H1 (cell line): Measurements from ENCODE around the gene S1PR3. TPM values are rescaled to one million over a fixed set of nuclear protein-coding genes. Genes with fewer than 3 reads are reported as not detected.

ENCODE experiments used
- CTCF ChIA-PET: fragments of 300-600 bp; sonication (Branson Sonifier 250); formaldehyde crosslinking; loops from one replicate; lab custom pipeline; 2021; ENCODE audit not compliant: partially characterized antibody; lab: Charles Lee
- POLR2A ChIA-PET: fragments of 300-600 bp; sonication (Branson Sonifier 250); formaldehyde crosslinking; loops from one replicate; lab custom pipeline; 2021; ENCODE audit warnings: inconsistent platforms; ENCODE audit not compliant: partially characterized antibody; lab: Charles Lee
- DNase-seq, 2 experiments: peaks; one replicate each; pipeline versions ENCODE4 v3.0.0 to v3.0.0-alpha.2; 2010 to 2022; ENCODE audit warnings: low spot score in 2 of 2, low read depth in 1 of 2, mixed read lengths in 1 of 2
- FAIRE-seq: peaks from 2 replicates; lab custom pipeline; 2011; peaks lifted over from hg19 to GRCh38; lab: Jason Lieb, UNC
- H2AFZ ChIP-seq: 2 replicates; pipeline ENCODE4 v1.8.1; 2012; ENCODE audit warnings: low read length, inconsistent platforms
- H2AK5ac ChIP-seq: 2 replicates; pipeline ENCODE4 v1.6.1; 2013; ENCODE audit warnings: low read depth, low read length
- H2BK120ac ChIP-seq: replicated peaks from 2 replicates; pipeline ENCODE3; 2013; ENCODE audit warnings: low read depth, low read length, inconsistent platforms
- H2BK12ac ChIP-seq: 2 replicates; pipeline ENCODE4 v1.6.1; 2013; ENCODE audit warnings: low read depth, low read length
- H2BK15ac ChIP-seq: 2 replicates; pipeline ENCODE4 v1.6.1; 2013; ENCODE audit warnings: low read length
- H2BK20ac ChIP-seq: 2 replicates; pipeline ENCODE4 v1.6.1; 2013; ENCODE audit warnings: low read length
- H2BK5ac ChIP-seq: 2 replicates; pipeline ENCODE4 v1.6.1; 2013; ENCODE audit warnings: low read depth, low read length
- H3K14ac ChIP-seq: 2 replicates; pipeline ENCODE4 v1.6.1; 2013; ENCODE audit warnings: inconsistent platforms; ENCODE audit not compliant: insufficient read length
- H3K18ac ChIP-seq: 2 replicates; pipeline ENCODE4 v1.6.1; 2013; ENCODE audit warnings: low read length; ENCODE audit errors: extremely low read depth
- H3K23ac ChIP-seq: 2 replicates; pipeline ENCODE4 v1.6.1; 2013; ENCODE audit warnings: inconsistent platforms; ENCODE audit not compliant: insufficient read length
- H3K23me2 ChIP-seq: 2 replicates; pipeline ENCODE4 v1.6.1; 2013; ENCODE audit warnings: low read depth, low read length
- H3K27ac ChIP-seq: 2 replicates; pipeline ENCODE4 v1.6.1; 2011; ENCODE audit warnings: low read depth, low read length, inconsistent platforms
- H3K27me3 ChIP-seq, 4 experiments: replicated peaks in 1 of 4; 1 replicate in 1 of 4; 2 replicates in 3 of 4; pipeline versions ENCODE4 v1.6.1 to v1.8.1; 2011 to 2013; ENCODE audit warnings: low read length in 3 of 4, mild to moderate bottlenecking in 3 of 4, inconsistent platforms in 2 of 4, mixed read lengths in 2 of 4, moderate library complexity in 1 of 4; ENCODE audit not compliant: control insufficient read depth in 3 of 4, insufficient read depth in 3 of 4; ENCODE audit errors: extremely low read depth in 1 of 4
- H3K36me3 ChIP-seq, 4 experiments: 2 replicates each; pipeline versions ENCODE4 v1.6.1 to v1.8.1; 2011 to 2013; ENCODE audit warnings: mild to moderate bottlenecking in 4 of 4, low read length in 3 of 4, moderate library complexity in 2 of 4, control low read depth in 1 of 4, inconsistent platforms in 1 of 4; ENCODE audit not compliant: insufficient read depth in 4 of 4, control insufficient read depth in 2 of 4
- H3K4ac ChIP-seq: replicated peaks from 2 replicates; pipeline ENCODE3; 2013; ENCODE audit warnings: low read length, low read depth, mixed read lengths, inconsistent platforms; ENCODE audit not compliant: insufficient read length
- H3K4me1 ChIP-seq, 4 experiments: replicated peaks in 1 of 4; 1 replicate in 1 of 4; 2 replicates in 3 of 4; pipeline versions ENCODE4 v1.6.1 to v1.8.1; 2011 to 2013; ENCODE audit warnings: low read length in 3 of 4, inconsistent platforms in 2 of 4, mixed read lengths in 1 of 4; ENCODE audit not compliant: insufficient read depth in 4 of 4, control insufficient read depth in 3 of 4
- H3K4me2 ChIP-seq, 2 experiments: 2 replicates each; pipeline versions ENCODE4 v1.6.1 to v1.8.1; 2011 to 2013; ENCODE audit warnings: low read depth in 2 of 2, low read length in 2 of 2, control low read depth in 1 of 2, inconsistent platforms in 1 of 2, mild to moderate bottlenecking in 1 of 2; ENCODE audit not compliant: insufficient read depth in 1 of 2
- H3K4me3 ChIP-seq, 4 experiments: fragments of 200-600, 300-600 bp in 1 of 4; sonication (generic), shearing (Covaris generic), sonication (Bioruptor Twin) in 1 of 4; 2 replicates each; pipeline versions ENCODE4 v1.5.1 to v1.8.1; 2011 to 2016; ENCODE audit warnings: low read length in 4 of 4, low read depth in 3 of 4, control low read depth in 2 of 4, inconsistent platforms in 2 of 4, mild to moderate bottlenecking in 2 of 4, mixed read lengths in 1 of 4, moderate library complexity in 1 of 4; ENCODE audit not compliant: insufficient read depth in 2 of 4; ENCODE audit errors: extremely low read depth in 1 of 4
- H3K56ac ChIP-seq: replicated peaks from 2 replicates; pipeline ENCODE3; 2013; ENCODE audit warnings: low read depth, mild to moderate bottlenecking, mixed read lengths, low read length, inconsistent platforms; ENCODE audit not compliant: insufficient read length
- H3K79me1 ChIP-seq: 2 replicates; pipeline ENCODE4 v1.6.1; 2013; ENCODE audit warnings: low read depth, low read length, control low read depth
- H3K79me2 ChIP-seq, 2 experiments: 2 replicates each; pipeline versions ENCODE4 v1.6.1 to v1.8.1; 2012 to 2013; ENCODE audit warnings: low read length in 2 of 2, mild to moderate bottlenecking in 2 of 2, inconsistent platforms in 1 of 2; ENCODE audit not compliant: insufficient read depth in 2 of 2, control insufficient read depth in 1 of 2
- H3K9ac ChIP-seq, 4 experiments: replicated peaks in 1 of 4; 1 replicate in 1 of 4; 2 replicates in 3 of 4; pipeline versions ENCODE4 v1.6.1 to v1.8.1; 2011 to 2013; ENCODE audit warnings: low read depth in 3 of 4, low read length in 3 of 4, control low read depth in 2 of 4, mild to moderate bottlenecking in 2 of 4, moderate library complexity in 2 of 4, inconsistent platforms in 1 of 4; ENCODE audit errors: extremely low read depth in 1 of 4
- H3K9me3 ChIP-seq, 2 experiments: 2 replicates each; pipeline versions ENCODE4 v1.6.1 to v1.8.1; 2012 to 2013; ENCODE audit warnings: mild to moderate bottlenecking in 2 of 2, moderate library complexity in 2 of 2, control low read depth in 1 of 2, inconsistent platforms in 1 of 2, low read depth in 1 of 2, low read length in 1 of 2, mixed read lengths in 1 of 2; ENCODE audit not compliant: insufficient read depth in 2 of 2
- H4K20me1 ChIP-seq, 2 experiments: replicated peaks in 1 of 2; 2 replicates each; pipeline versions ENCODE3 to v1.8.1; 2011 to 2013; ENCODE audit warnings: inconsistent platforms in 2 of 2, low read length in 2 of 2, mild to moderate bottlenecking in 1 of 2; ENCODE audit not compliant: insufficient read depth in 2 of 2, control insufficient read depth in 1 of 2
- H4K5ac ChIP-seq: 2 replicates; pipeline ENCODE4 v1.6.1; 2013; ENCODE audit warnings: low read length, low read depth, mixed read lengths, inconsistent platforms; ENCODE audit not compliant: insufficient read length
- H4K8ac ChIP-seq: 2 replicates; pipeline ENCODE4 v1.8.0; 2013; ENCODE audit warnings: mild to moderate bottlenecking, moderate library complexity, low read length, inconsistent platforms; ENCODE audit not compliant: insufficient read depth; ENCODE audit errors: extremely low read depth
- H4K91ac ChIP-seq: replicated peaks from 2 replicates; pipeline ENCODE3; 2013; ENCODE audit warnings: low read length, mixed read lengths, inconsistent platforms; ENCODE audit not compliant: insufficient read length
- EGR1 ChIP-seq: IDR thresholded peaks from 2 replicates; pipeline ENCODE4 v1.6.1; 2011; ENCODE audit warnings: low read depth, low read length, borderline replicate concordance
- EZH2 ChIP-seq: fragments of 200-600 bp; sonication (generic); IDR thresholded peaks from 2 replicates; pipeline ENCODE4 v1.7.1; 2012; ENCODE audit warnings: low read depth, mild to moderate bottlenecking, moderate library complexity, low read length, inconsistent platforms; ENCODE audit not compliant: severe bottlenecking
- SP2 ChIP-seq: IDR thresholded peaks from 2 replicates; pipeline ENCODE4 v1.6.1; 2012; ENCODE audit warnings: mild to moderate bottlenecking, low read length, inconsistent platforms
- WGBS, 2 experiments: shearing (Covaris generic) in 1 of 2; methylation state at CpG; one replicate each; pipeline versions ENCODE4 v1.1.6 to v1.1.7; 2013 to 2015; ENCODE audit warnings: low lambda C conversion rate in 2 of 2, mixed read lengths in 2 of 2, inconsistent platforms in 1 of 2, low coverage in 1 of 2, missing lambda C conversion rate in 1 of 2; ENCODE audit not compliant: insufficient replicate concordance in 2 of 2, insufficient coverage in 1 of 2, insufficient read length in 1 of 2; ENCODE audit errors: extremely low coverage in 1 of 2, missing lambda C conversion rate in 1 of 2; 5-methylcytosine and 5-hydroxymethylcytosine counted together
- polyA plus RNA-seq, 7 experiments: library from polyadenylated mRNA; depleted of rRNA in 3 of 7; stranded (reverse) in 5 of 7; unstranded in 2 of 7; fragments of >200 nt in 5 of 7; fragments of 200-250 nt in 2 of 7; gene quantifications; 1 replicate in 5 of 7; 2 replicates in 1 of 7; 4 replicates in 1 of 7; pipeline versions ENCODE4 v1.2.1 to v1.2.3, GENCODE V29; 2011 to 2013; ENCODE audit warnings: missing spikeins in 2 of 7, mixed read lengths in 2 of 7
- total RNA-seq: library from RNA; stranded (reverse); fragmentation: NEBNext Ultra II Directional; extraction: Animal tissue kit (Norgen Biotek cat#: 25700); gene quantifications from 2 replicates; pipeline ENCODE4 v1.2.1, GENCODE V29; 2021
- TF ChIP-seq, protein P1 (sequence below): IDR thresholded peaks from 2 replicates; pipeline ENCODE4 v1.6.1; 2012; ENCODE audit warnings: inconsistent platforms

Gene S1PR3
- total and polyA plus RNA-seq, 2 of the 8 experiments (the other 6 are each of a cell fraction or from before 2014, with no cell fraction given), result 3.7 to 6.4 TPM

DNA sequence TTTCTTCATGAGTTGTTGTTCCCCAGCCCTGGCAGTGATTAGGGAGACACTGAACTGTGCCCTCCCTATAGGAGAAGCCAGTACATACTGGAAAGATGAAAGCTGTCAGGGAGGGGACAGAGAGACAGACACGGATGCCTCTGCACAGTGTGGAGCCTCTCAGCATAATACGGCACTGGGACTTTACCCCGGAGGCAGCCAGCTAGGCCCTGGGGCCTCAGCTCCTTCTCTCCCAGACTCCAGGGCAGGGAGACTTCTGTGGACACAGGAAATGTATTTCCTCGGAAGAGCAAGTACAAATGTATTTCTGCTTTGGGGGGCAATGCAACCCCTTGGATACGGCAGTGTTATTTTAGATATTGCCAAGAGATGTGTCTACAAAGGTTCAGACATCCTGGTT, 62.0 kb downstream of the S1PR3 start:
- H3K4me3 ChIP-seq, result no peak overlapping the region
- H4K8ac ChIP-seq, result no peak overlapping the region
- H3K27me3 ChIP-seq, result no peaks in the 10 kb centered on the region
- H3K79me2 ChIP-seq, result no peaks in the 10 kb centered on the region
- no peak overlapping the region for H4K5ac ChIP-seq
- peaks cover 0 to 1% of the 10 kb centered on the region in 2 experiments; a peak in 1 of 4 replicates for H3K9me3 ChIP-seq
- no peak overlapping the region for H3K23ac ChIP-seq
- H2BK5ac ChIP-seq, result no peak overlapping the region
- H4K20me1 ChIP-seq, result no peaks in the 10 kb centered on the region
- no peaks in the 10 kb centered on the region for H3K79me1 ChIP-seq
- no peak overlapping the region for H2BK15ac ChIP-seq
- H3K36me3 ChIP-seq, result no peaks in the 10 kb centered on the region
- ChIA-PET CTCF (no interaction called here), POLR2A (no interaction called here)
- H3K56ac ChIP-seq, result no peak overlapping the region
- no peak overlapping the region for H3K9ac ChIP-seq
- peaks cover 4% of the 10 kb centered on the region; the same call in 1 of the 2 replicates for H3K23me2 ChIP-seq
- DNase-seq (no peak), FAIRE-seq (no peak)
- no peak overlapping the region for H3K4me2 ChIP-seq
- H4K91ac ChIP-seq, result no peak overlapping the region
- H3K18ac ChIP-seq, result no peak overlapping the region
- H3K27ac ChIP-seq, result no peak overlapping the region
- no peak overlapping the region for H3K14ac ChIP-seq
- TF ChIP-seq, protein P1, sequence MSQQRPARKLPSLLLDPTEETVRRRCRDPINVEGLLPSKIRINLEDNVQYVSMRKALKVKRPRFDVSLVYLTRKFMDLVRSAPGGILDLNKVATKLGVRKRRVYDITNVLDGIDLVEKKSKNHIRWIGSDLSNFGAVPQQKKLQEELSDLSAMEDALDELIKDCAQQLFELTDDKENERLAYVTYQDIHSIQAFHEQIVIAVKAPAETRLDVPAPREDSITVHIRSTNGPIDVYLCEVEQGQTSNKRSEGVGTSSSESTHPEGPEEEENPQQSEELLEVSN, result no peak
- no peak for TF ChIP-seq EZH2
- no peak for TF ChIP-seq SP2
- TF ChIP-seq EGR1, result no peak
- H2BK120ac ChIP-seq, result no peak overlapping the region
- H3K4me1 ChIP-seq, result no peaks in the 10 kb centered on the region
- H3K4ac ChIP-seq, result no peak overlapping the region
- 89% methylated on average over 5 of the region's 5 CpGs; no CpG with 5 or more reads in 1 of the 2 experiments for WGBS, 2 experiments
- no peak overlapping the region for H2AFZ ChIP-seq
- H2BK20ac ChIP-seq, result no peak overlapping the region
- H2AK5ac ChIP-seq, result no peak overlapping the region
- H2BK12ac ChIP-seq, result no peak overlapping the region
